Fibroblast of peridontal ligament (primary cell): ENCODE results near the gene PHC1.
A peak's percentile ranks its signal among the peaks of the same experiment; 100 is the strongest.
"Not testable (repeated sequence)": the region's sequence is repeated elsewhere in the genome, so short reads cannot be mapped to it uniquely, and the experiment has no call there.

ENCODE experiments used
- DNase-seq: peaks from one replicate; pipeline ENCODE4 v3.0.0-alpha.2; 2010; ENCODE audit errors: extremely low read depth

PHC1 gene

DNA sequence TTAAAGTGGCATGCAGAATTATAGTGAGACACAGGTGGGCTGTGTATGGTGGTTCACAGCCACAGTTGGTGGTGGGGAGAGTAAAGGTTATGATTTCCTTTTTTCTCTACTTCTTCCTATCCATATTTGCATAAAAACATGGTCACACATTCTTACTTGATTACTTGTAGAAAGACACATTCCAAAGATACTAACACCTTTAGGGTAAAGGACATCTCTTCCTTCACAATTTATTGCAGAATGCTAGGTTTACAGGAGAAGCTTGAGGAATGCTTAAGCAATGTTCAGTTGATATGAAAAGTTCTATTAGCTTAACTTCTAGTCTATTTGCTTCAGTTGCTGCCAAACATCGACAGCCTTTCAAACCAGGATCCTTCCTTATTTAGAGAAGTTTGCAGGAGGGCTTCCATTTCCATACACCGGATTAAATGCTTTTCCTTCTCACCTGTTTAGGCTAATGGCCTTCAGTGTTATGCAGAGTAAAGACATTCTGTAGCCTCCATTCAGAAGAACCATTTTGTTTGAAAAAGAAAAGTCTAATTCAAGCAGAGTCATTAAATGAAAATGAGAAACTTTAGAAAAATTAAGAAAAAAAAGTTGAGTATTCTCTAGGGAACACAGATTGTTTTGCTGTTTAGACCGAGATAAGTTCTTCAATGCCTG, 2.6 kb upstream of the PHC1 start:
- DNase-seq = no peak

DNA sequence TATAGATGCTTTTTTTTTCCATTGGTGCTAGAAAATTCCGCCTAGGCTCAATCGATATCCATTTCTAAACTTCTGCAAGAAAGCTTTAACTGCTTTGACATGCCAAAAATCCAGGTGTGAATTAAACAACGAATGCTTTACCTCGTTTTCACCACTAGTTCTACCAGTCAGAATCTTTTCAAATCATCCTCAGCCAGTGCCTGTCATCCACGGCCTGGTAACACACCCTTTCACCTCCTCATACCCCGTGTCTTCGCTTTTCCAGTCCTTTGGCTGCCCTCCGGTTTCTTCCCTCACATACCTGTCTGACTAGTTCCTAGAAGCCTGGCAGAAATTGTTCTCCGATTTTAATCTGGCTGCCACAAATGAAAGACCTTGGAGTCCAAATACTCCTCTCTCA, 1.4 kb upstream of the PHC1 start:
- DNase-seq = no peak

DNA sequence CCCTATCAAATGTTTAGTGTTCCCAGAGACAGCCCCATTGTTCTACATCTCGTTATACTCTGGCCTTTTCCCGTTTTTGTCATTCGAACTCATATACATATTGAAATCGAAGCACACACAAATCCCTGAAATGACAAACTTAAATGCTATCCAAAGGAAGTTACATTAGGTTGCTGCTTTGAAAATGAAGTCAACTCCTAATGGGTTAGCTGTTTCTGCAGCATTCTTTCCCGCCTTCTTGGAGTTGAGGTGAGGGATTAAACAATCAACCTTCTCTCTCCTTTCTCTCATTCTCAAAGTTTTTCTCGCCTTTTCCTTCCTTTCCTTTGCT, 642 bp upstream of the PHC1 start:
- no peak for DNase-seq

DNA sequence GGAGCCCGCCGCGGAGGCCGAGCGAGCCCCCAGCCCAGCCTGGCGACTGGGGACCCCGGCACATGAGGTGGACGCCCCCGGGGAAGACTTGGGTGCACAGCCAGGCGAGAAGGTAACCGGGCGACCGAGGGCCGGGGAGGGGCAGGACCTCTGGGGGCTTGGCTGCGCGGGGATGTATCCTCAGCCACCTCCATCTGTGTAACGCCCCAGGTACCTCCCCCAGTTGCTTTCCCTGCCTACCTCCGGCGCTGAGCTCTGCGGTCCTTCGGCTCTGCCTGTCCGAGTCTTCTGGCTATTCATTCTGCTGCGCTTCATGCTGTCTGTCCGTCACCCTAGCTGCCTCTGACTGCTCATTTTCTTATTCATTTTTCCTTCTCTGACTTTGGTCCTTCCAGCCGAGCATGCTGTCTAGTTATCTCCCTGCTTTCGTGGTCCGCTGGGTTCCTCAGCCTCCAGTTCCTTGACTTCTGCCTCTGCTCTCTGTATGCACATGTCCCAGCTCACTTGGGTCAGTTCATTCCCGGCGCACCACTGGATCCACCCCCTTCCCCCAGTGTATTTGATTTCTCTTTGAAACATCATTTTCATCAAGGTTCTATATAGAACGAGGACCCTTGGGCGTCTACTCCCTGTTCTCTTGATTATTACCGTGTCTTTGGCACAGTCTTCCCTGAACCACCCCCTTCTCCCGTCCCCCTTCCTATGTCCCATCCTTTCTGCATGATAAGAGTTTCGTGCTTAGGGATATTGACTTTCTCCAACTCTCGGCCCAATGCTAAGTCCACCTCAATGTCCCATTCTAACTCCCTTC, 612 bp downstream of the PHC1 start:
- DNase-seq = peak; percentile 28

DNA sequence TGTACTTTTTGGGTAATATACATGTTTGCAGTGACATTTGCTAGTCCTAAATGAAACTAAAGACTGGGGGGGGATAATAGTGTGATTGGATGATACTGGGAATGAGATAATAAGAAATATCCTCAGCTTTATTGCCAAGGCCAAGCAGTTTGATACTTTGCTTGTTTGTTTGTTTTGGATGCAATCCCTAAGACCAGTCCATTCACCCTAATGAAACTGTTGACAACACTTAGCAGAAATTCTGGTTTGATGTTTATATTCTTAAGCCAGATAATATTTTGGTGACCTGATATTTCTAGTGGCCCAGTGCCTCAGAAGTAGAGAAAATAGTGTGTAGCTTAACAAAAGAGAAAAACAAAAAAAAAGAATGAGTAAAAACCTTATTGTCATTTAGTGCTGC, 1.8 kb downstream of the PHC1 start:
- peak; percentile 3 for DNase-seq

DNA sequence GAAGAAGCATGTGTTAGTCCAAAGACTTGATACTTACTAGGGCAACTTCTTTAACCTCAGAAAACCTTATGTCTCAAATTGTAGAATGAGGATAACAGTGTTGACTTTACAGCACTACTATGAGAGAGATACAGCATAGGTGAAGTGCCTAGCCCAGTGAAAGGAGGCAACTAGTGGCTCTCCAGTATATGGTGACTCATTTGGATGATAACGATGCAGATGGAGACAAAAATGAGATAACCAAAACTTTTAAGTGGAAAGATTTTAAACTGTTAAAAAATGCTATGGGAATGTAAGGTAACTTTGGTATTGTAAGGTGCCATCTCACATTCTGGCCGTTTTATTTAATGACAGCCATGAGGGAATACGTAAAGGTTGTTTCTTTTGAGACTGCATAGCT, 2.7 kb downstream of the PHC1 start:
- no peak for DNase-seq

DNA sequence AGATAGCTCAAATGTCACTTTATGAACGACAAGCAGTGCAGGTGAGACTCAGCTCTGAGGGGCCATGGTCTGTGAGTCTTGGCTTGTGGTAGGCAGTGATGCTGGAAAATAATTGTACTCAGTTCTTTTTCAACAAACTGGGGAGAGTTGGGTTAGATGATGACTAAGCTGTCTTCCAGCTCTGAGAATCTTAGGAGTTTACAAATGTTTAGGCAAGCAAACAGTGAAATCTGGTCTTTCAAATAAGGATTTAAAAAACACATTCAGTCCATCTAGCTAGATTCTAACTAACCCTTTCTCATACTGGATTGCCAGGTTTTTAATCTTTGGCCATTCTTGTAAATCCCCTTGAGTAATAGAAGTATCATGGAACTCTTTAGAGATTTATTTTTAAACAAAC, 3.4 kb downstream of the PHC1 start:
- peak; percentile 50 for DNase-seq

DNA sequence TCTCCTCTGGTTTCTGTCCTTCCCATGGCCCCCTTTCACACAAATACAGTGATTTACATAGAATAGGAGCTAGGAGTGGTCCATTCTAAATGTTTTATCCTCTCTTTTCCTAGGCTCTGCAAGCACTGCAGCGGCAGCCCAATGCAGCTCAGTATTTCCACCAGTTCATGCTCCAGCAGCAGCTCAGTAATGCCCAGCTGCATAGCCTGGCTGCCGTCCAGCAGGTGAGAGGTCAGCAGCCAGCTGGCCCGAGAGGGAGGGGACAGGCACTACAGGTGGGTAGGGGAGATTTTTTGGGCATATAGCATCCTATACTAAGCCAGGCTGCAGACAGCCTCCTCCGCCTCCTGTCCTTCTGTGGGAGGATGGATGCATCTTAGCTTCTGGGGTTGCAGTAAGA, 5.3 kb downstream of the PHC1 start:
- DNase-seq = not testable (repeated sequence)

DNA sequence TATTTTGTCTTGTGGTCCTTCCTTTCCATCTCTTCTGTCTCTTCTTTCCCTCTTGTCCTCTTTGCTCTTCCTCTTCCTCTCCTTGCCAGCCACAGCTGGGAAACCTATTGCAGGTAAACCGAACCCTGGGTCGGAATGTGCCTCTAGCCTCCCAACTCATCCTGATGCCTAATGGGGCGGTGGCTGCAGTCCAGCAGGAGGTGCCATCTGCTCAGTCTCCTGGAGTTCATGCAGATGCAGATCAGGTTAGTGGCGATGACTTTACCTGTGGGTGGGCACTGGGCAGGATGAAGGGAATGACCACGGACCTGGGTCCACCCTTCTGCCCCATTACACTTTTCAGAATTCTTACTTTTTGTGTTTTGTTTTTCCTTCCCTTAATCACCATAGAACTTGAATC, 8.2 kb downstream of the PHC1 start:
- no peak for DNase-seq

DNA sequence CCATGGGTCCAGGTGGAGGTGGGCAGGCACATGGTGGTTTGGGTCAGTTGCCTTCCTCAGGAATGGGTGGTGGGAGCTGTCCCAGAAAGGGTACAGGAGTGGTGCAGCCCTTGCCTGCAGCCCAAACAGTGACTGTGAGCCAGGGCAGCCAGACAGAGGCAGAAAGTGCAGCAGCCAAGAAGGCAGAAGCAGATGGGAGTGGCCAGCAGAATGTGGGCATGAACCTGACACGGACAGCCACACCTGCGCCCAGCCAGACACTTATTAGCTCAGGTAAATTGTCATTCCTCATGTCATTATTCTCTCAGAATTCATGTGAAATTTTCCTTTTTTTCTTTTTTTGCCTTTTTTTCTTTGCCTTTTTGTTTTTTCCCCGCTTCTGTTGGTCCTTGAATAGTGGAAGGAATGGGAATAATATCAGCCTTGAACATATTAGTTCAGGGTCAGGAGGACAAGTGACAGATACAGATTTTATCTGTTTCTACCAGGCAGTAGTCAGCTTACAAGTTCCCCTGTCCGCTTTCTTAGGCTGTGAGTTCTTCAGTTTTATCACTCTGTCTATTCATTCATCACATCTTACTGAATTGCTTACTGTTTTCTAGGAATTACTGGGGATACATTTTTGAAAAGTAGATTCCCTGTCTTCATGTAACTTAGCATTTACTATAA, 16.5 kb downstream of the PHC1 start:
- DNase-seq = not testable (repeated sequence)

DNA sequence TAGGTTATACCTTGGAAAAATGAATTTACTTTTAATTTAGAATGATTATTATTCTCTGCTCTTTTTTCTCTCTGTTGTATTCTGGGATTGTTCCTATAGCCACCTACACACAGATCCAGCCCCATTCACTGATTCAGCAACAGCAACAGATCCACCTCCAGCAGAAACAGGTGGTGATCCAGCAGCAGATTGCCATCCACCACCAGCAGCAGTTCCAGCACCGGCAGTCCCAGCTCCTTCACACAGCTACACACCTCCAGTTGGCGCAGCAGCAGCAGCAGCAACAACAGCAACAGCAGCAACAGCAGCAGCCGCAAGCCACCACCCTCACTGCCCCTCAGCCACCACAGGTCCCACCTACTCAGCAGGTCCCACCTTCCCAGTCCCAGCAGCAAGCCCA, 18.2 kb downstream of the PHC1 start:
- not testable (repeated sequence) for DNase-seq

DNA sequence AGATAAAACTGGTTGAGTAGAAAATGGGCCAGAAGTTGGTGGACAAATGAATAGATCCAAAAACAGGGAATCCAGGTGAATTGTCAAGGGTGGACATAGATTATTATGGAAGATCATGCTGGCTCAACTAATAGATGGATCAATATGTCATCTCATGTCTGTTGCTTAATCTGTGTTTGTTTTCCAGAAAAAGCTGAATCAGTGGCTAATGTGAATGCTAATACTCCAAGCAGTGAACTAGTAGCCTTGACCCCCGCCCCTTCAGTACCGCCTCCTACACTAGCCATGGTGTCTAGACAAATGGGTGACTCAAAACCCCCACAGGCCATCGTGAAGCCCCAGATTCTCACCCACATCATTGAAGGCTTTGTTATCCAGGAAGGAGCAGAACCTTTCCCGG, 19.8 kb downstream of the PHC1 start:
- not testable (repeated sequence) for DNase-seq

DNA sequence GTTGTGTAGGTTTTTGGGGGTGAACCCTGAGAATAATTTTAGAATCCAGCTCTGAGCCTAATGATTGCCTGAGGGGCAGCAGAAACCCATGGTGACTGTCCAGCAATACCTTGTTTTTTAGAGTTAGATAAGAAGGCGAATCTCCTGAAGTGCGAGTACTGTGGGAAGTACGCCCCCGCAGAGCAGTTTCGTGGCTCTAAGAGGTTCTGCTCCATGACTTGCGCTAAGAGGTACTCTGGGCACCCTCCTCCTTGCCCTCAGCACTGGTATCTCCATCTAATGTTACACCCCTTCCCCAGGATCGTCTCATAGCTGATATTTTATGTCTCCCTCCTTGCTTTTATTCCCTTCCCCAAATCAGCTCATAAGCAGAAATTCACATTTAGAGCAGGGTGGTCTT, 22.4 kb downstream of the PHC1 start:
- no peak for DNase-seq

DNA sequence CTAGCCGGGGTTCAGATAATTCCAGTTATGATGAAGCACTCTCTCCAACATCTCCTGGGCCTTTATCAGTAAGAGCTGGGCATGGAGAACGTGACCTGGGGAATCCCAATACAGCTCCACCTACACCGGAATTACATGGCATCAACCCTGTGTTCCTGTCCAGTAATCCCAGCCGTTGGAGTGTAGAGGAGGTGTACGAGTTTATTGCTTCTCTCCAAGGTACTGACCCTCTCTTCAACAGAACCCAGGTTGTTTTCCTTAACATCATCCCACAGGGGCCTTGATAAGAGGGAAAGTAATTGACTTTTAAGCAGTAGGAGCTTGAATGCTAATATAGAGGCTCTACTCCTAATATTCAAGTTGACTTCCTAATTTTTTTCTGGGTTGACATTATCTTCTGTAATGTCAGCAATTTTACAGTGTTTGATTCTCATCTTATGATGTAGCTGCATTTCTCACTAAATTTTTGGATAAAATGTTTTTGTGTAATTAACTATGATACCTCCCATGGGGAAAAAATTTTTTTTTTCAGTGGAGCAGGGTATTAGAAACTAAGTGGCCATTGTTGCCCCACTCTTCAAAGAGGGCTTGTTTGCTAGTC, 23.6 kb downstream of the PHC1 start:
- not testable (repeated sequence) for DNase-seq

DNA sequence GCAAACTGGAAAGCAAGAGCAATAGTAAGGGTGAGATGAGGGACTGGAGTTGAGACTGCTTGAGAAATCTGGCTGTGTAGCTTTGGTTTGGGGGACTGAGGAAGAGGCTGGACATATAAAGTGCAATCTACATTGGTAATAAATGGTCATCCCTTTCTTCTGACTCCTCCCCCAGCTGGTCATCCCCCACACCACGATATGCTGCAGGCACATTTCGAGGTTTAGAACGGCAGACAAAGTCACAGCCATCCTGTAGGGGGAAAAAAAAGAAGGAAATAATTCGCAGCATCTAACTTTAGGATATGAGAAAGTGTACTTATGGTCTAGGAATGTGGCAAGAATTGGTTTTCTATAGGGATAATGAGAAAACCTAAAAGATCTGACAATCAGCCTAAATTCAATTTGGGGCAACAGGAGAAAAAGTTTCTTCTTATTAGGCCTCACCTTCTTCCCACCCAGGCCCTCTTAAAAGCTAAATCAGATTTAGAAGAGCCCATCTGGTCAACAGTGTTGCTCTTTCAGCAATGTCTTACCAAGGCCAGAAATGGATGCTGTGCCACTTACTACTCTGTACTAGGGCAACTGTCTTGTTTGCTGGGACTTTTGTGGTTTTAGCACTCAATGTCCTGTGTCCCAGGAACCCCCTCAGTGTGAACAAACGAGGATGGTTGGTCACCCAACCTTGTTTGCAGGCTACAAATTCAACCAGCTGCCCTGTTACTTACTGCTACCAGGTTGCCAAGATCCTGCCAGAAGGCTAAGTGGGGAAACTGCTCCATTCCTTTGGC, 27.6 kb downstream of the PHC1 start:
- no peak for DNase-seq

DNA sequence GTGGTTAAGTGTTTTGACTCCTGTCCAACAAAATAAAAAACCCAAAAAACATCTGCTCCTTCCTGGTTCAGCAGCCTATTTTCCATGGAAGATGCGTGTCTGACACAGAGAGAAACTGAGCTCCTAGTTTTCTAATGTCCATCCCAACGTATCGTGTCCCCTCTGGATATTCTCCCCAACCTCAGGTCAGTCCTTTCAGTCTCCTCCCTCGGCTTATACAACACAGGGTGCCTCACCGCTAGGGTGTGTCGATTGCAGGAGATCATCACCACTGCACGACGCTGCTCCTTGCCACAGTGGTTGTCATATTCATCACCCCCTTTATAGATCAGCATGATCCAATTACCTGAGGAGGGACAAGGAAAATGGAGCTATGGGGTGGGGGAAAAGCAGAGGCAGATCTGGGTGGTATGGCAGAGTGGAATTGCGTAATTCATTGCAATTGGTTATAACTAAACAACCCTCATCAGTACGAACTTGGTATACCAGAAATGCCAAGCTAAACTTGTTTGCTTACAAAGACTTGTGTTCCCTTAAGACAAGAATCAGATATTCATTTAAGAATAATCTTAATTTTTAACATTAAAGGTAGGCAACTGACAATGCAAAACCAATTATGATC, 29.4 kb downstream of the PHC1 start:
- DNase-seq = no peak

DNA sequence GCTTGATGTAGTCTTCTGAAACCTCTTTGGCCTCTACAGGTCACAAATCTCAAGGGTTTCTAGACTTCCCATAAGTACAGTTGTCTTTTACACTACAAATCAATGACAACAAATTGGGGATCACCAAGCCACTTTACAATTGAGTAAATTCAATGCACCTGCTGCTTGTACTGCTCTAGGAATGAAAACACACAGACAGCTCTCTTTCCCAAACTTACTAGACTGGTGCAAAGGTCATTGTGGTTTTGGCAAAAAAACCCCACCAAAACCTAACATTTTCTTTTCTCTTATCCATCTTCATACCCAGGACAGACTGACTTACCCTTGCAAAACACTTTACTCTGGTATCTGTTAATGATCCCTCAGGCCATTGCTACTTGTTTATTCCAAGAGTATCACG, 32.4 kb downstream of the PHC1 start:
- DNase-seq = no peak

DNA sequence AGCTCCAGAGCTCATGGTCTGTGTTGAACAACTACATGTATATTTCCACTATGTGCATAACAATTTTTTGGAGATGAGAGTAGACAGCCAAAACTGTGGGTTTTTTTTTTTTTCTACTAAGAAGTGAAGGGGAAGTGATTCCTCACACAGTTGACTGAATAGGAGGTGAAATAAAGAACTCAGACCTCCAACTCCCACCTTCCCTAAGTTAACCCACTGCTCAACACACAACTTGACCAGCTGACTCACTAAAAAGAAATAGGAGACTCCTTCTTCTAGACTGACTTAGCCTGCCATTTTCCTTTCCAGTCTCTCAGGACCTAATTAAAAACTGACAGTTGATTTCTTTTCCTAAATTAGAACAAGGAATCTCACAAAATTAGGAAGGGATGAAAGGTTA, 33.4 kb downstream of the PHC1 start:
- DNase-seq = no peak

DNA sequence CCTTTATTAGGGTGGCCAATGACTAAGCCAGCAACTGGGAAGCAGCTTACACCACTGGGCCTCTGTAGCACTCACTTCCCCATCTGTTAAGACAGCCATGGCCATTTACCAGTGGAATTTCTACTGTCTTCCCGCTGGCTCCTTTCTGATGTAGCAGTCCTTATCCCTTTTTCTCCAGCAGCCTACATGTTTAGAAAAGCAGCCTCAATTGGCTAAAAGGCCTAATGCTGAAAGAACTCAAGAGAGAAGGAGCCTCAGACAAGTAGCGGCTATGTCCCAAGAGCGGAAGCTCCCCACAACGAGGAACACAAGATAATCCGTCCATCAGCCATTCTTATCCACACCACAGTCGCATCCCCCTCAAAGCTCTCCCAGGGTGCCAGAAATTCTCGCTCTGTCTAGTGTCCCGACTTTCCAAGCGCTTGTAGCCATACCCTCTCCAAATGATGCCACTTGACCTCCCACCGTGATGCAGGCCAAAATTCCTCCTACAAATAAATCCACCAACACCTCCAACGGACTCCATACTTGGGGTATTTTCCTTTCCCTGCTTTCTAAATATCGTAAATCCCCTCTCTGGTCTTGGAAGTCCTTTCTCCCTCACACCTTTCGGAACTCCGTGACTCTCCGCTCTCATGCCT, 34.5 kb downstream of the PHC1 start:
- DNase-seq = peak; percentile 36

DNA sequence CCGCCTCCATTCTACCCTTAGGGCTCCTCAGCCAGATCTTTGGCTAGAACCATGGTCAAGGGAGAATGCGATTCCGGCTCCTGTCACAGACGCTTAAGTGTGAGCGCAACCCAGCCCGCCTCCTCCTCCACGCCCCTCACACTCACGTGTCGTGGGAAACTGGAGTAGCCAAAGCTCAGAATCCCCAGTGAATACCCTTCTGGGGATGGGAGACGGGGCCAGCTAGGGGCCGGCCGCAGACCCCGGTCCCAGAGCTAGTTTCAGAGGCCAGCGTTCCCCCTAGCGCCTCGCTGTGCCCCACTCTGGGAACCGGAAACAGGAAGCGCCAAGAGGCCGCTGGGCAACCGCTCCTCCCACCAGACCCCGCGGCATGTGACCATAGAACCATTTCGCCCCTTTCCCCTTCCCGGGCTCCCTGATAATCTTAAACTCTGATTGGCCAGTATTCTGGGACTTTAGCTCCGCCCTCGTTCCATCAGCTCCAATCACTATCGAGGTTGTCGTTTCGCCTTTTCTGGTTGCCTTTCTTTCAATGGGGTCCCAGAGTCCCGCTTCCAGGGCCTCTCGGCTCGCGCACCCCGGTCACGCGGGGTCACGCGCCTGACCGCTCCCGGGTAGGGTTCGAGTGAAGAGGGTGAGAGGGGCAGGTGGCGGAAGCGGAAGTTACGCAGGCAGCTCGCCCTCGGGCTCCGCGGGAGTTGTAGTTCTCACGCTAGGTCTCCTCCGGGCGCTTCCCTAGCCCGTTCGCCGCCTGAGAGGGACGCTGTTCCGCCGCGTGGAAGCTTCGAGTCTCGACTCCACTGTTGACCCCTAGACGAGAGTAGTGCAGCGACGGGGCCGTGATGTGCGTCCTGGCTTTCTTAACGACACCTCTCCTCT, 35.3 kb downstream of the PHC1 start, which contains the start of gene M6PR:
Gene M6PR, minus strand, starts transcription at position 304 of the 879 bp plus-strand sequence. CDS start 3,241 bp downstream, outside the sequence.
- peak; percentile 96 for DNase-seq
